Keratinocyte (primary cell): ENCODE data around the gene CASQ1. TPM values are rescaled to one million over a fixed set of nuclear protein-coding genes. Genes with fewer than 3 reads are reported as not detected.

ENCODE experiments used
- DNase-seq: peaks from one replicate; pipeline ENCODE4 v3.0.0-alpha.2; 2011; ENCODE audit warnings: low read depth, missing footprints, low spot score
- FAIRE-seq: peaks from 2 replicates; lab custom pipeline; 2011; peaks lifted over from hg19 to GRCh38; lab: Jason Lieb, UNC
- H2AFZ ChIP-seq: 2 replicates; pipeline ENCODE4 v1.6.0; 2012; ENCODE audit warnings: low read length, control low read depth, inconsistent platforms; ENCODE audit not compliant: control insufficient read depth
- H3K27ac ChIP-seq: 2 replicates; pipeline ENCODE4 v1.5.1; 2011; ENCODE audit warnings: low read length; ENCODE audit not compliant: control insufficient read depth, insufficient read depth
- H3K27me3 ChIP-seq: 3 replicates; pipeline ENCODE4 v1.6.0; 2011; ENCODE audit warnings: low read length; ENCODE audit not compliant: control insufficient read depth, insufficient read depth; ENCODE audit errors: extremely low read depth
- H3K36me3 ChIP-seq, 2 experiments: 2 replicates in 1 of 2; 3 replicates in 1 of 2; pipeline ENCODE4 v1.5.1; 2011; ENCODE audit warnings: low read length in 2 of 2, mild to moderate bottlenecking in 1 of 2; ENCODE audit not compliant: control insufficient read depth in 2 of 2, insufficient read depth in 2 of 2; ENCODE audit errors: extremely low read depth in 1 of 2
- H3K4me1 ChIP-seq: 3 replicates; pipeline ENCODE4 v1.5.1; 2011; ENCODE audit warnings: low read length; ENCODE audit not compliant: control insufficient read depth, insufficient read depth; ENCODE audit errors: extremely low read depth
- H3K4me2 ChIP-seq: 3 replicates; pipeline ENCODE4 v1.6.0; 2011; ENCODE audit warnings: low read depth, low read length; ENCODE audit not compliant: control insufficient read depth, insufficient read depth; ENCODE audit errors: extremely low read depth
- H3K4me3 ChIP-seq, 3 experiments: fragments of 200-600 bp in 1 of 3; sonication (generic) in 1 of 3; 2 replicates in 2 of 3; 3 replicates in 1 of 3; pipeline ENCODE4 v1.5.1; 2011 to 2016; ENCODE audit warnings: low read length in 3 of 3, mild to moderate bottlenecking in 3 of 3, control low read depth in 2 of 3, inconsistent platforms in 1 of 3, low read depth in 1 of 3, mixed read lengths in 1 of 3, mixed run types in 1 of 3, moderate library complexity in 1 of 3; ENCODE audit not compliant: control insufficient read depth in 2 of 3, insufficient read depth in 2 of 3; ENCODE audit errors: extremely low read depth in 1 of 3
- H3K79me2 ChIP-seq: 2 replicates; pipeline ENCODE4 v1.6.0; 2012; ENCODE audit warnings: low read length; ENCODE audit not compliant: control insufficient read depth, insufficient read depth
- H3K9ac ChIP-seq: 3 replicates; pipeline ENCODE4 v1.6.0; 2011; ENCODE audit warnings: low read length; ENCODE audit not compliant: control insufficient read depth, insufficient read depth; ENCODE audit errors: extremely low read depth
- H3K9me1 ChIP-seq: 3 replicates; pipeline ENCODE4 v1.6.0; 2011; ENCODE audit warnings: low read length; ENCODE audit not compliant: control insufficient read depth, insufficient read depth; ENCODE audit errors: extremely low read depth
- H3K9me3 ChIP-seq: 2 replicates; pipeline ENCODE4 v1.5.1; 2012; ENCODE audit warnings: low read depth, low read length; ENCODE audit not compliant: control insufficient read depth
- H4K20me1 ChIP-seq: 3 replicates; pipeline ENCODE4 v1.6.0; 2011; ENCODE audit warnings: low read length; ENCODE audit not compliant: control insufficient read depth, insufficient read depth; ENCODE audit errors: extremely low read depth
- CTCF ChIP-seq, 3 experiments: IDR thresholded peaks in 1 of 3; conservative IDR thresholded peaks in 1 of 3; optimal IDR thresholded peaks in 1 of 3; 2 replicates in 2 of 3; 3 replicates in 1 of 3; pipeline versions ENCODE3 to v1.5.1; 2011; ENCODE audit warnings: low read length in 3 of 3, mild to moderate bottlenecking in 3 of 3, moderate library complexity in 2 of 3, control low read depth in 1 of 3, inconsistent platforms in 1 of 3; ENCODE audit not compliant: insufficient read depth in 2 of 3; ENCODE audit errors: extremely low read depth in 1 of 3
- EZH2 ChIP-seq: IDR thresholded peaks from one replicate; pipeline ENCODE4 v1.6.1; 2012; ENCODE audit warnings: inconsistent platforms, mild to moderate bottlenecking, low read length, moderate library complexity
- dilution Hi-C: fragments of 300-500 bp; cut with MboI; formaldehyde crosslinking; loops from one replicate; pipeline ENCODE4 v1.7.0; 2020; ENCODE audit warnings: low sequenced_read_pairs; ENCODE audit not compliant: extremely low pct_ligation_motif_present
- polyA plus RNA-seq, 5 experiments: library from polyadenylated mRNA; depleted of rRNA in 3 of 5; stranded (reverse) in 3 of 5; stranded (forward) in 1 of 5; unstranded in 1 of 5; fragments of >200 nt; gene quantifications; 1 replicate in 1 of 5; 2 replicates in 3 of 5; 3 replicates in 1 of 5; pipeline versions ENCODE4 v1.2.1 to v1.2.3, GENCODE V29; 2011 to 2012; ENCODE audit warnings: missing spikeins in 2 of 5, low read depth in 1 of 5, low replicate concordance in 1 of 5

The CASQ1 gene
- polyA plus RNA-seq, 1 donor (not counting 4 experiments of a cell fraction or from before 2014, with no cell fraction given), result not detected

- peak overlapping the region; percentile 72 for H3K4me2 ChIP-seq
- TF ChIP-seq CTCF (optimal IDR thresholded peaks at IDR 0.05 in 1 of 3, IDR thresholded peaks at IDR 0.05 in 1 of 3, conservative IDR thresholded peaks at IDR 0.05 in 1 of 3; ENCODE audit: extremely low read depth in 1 of 3, insufficient read depth in 2 of 3, low read length in 3 of 3) (no peak), EZH2 (no peak)
- FAIRE-seq (no peak), DNase-seq (no peak)
- dilution Hi-C loops, result no loop called here
- H3K9me1 ChIP-seq, result no peaks in the 10 kb centered on the region
- no peaks in the 10 kb centered on the region for H3K27me3 ChIP-seq
- peak overlapping the region; percentile 33 for H3K9ac ChIP-seq
- H3K4me3 ChIP-seq, result peak overlapping the region in 2 of 3 experiments; percentile 22 to 31
- H2AFZ ChIP-seq, result peak overlapping the region; percentile 61
- peaks cover 40% of the 10 kb centered on the region for H3K79me2 ChIP-seq
- H3K4me1 ChIP-seq, result peaks cover 21% of the 10 kb centered on the region
- H3K27ac ChIP-seq, result peak overlapping the region; percentile 42
- H3K36me3 ChIP-seq, result peaks cover 22 to 23% of the 10 kb centered on the region in 2 experiments
- H4K20me1 ChIP-seq, result peaks cover 4% of the 10 kb centered on the region
- H3K9me3 ChIP-seq, result no peaks in the 10 kb centered on the region
Measured at GRCh38 chr1:160204526-160205241, 14.3 kb downstream of the CASQ1 start.

- peaks cover 27 to 29% of the 10 kb centered on the region in 2 experiments for H3K36me3 ChIP-seq
- peak within 1 kb of the TSS; percentile 86 for H3K27ac ChIP-seq
- H3K4me3 ChIP-seq, result peak within 1 kb of the TSS; percentile 87 to 93 (median 89)
- no peak for FAIRE-seq
- H3K27me3 ChIP-seq, result no peaks in the 10 kb centered on the region
- H3K9me1 ChIP-seq, result no peaks in the 10 kb centered on the region
- peak within 1 kb of the TSS; percentile 95 for H3K4me2 ChIP-seq
- H2AFZ ChIP-seq, result peak within 1 kb of the TSS; percentile 68
- dilution Hi-C loops, result no loop called here
- peaks cover 7% of the 10 kb centered on the region for H4K20me1 ChIP-seq
- H3K4me1 ChIP-seq, result peaks cover 21% of the 10 kb centered on the region
- peaks cover 47% of the 10 kb centered on the region for H3K79me2 ChIP-seq
- peak within 1 kb of the TSS; percentile 95 for H3K9ac ChIP-seq
- DNase-seq, result no peak
- no peaks in the 10 kb centered on the region for H3K9me3 ChIP-seq
- TF ChIP-seq EZH2 (no peak), CTCF (optimal IDR thresholded peaks at IDR 0.05 in 1 of 3, IDR thresholded peaks at IDR 0.05 in 1 of 3, conservative IDR thresholded peaks at IDR 0.05 in 1 of 3; ENCODE audit: extremely low read depth in 1 of 3, insufficient read depth in 2 of 3, low read length in 3 of 3) (no peak)
Measured at GRCh38 chr1:160205242-160206035, 15.1 kb downstream of the CASQ1 start, which contains the start of gene PEA15. PEA15 (plus strand) TSS chr1:160205384; CDS start chr1:160211545, 6,161 bp downstream.
